HG03565 (cell line): ENCODE measurements around the gene ANXA2.
"Not testable (repeated sequence)": the region's sequence is repeated elsewhere in the genome, so short reads cannot be mapped to it uniquely, and the experiment has no call there.

Source experiments
- ATAC-seq: cut with Tn5 transposase; IDR thresholded peaks from one replicate; pipeline ENCODE4 v1.9.1; 2021; ENCODE audit warnings: mild to moderate bottlenecking, moderate library complexity; ENCODE audit not compliant: unreplicated experiment

The ANXA2 gene

GRCh38 chr15:60411774-60412425 is 14.1 kb upstream of the ANXA2 start:
- no peak for ATAC-seq

- ATAC-seq: not testable (repeated sequence)
Measured at GRCh38 chr15:60410350-60410749, 12.6 kb upstream of the ANXA2 start.

DNA sequence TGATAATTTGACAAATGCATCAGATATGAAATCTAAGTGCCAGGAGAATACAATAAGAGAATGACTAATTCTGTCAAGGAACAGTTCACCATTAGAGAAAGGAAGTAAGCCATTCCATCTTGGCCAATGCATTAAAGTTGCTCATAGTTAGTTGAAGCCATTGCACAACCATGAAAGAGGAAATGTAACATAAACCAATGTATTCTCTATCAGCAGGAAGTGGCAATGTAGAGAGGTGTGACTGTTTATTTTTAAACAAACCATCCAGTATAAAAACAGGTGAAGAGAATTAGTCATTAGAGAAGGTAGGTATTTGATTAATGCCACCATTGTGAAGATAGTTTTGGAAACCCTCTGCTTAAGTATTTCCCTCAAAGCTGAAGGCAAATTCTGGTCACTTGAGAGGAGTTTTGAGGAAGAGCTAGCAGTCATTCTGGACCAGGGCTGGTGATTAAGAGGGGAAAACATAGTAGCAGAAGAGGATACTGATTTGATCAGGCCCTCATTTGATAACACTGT is 10.7 kb upstream of the ANXA2 start:
- ATAC-seq: no peak

DNA sequence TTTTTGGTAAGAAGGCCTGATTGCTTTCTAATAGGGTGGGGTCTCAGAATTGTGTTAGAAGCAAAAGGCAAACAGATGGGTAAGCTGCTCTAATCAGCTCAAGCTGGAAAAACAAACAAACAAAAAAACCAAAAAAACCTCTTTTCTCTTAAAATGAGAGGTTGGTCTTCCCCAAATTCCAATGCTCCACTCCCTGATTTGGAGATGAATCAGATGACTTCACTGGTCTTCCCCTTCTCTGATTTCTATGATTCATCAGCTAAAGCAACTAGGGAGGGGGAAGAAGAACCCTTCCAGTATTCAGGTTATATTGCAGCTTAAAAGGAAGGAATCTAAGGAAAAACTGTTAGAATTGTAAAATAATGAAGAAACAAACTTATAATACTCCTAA is 9.6 kb upstream of the ANXA2 start:
- ATAC-seq: no peak

DNA sequence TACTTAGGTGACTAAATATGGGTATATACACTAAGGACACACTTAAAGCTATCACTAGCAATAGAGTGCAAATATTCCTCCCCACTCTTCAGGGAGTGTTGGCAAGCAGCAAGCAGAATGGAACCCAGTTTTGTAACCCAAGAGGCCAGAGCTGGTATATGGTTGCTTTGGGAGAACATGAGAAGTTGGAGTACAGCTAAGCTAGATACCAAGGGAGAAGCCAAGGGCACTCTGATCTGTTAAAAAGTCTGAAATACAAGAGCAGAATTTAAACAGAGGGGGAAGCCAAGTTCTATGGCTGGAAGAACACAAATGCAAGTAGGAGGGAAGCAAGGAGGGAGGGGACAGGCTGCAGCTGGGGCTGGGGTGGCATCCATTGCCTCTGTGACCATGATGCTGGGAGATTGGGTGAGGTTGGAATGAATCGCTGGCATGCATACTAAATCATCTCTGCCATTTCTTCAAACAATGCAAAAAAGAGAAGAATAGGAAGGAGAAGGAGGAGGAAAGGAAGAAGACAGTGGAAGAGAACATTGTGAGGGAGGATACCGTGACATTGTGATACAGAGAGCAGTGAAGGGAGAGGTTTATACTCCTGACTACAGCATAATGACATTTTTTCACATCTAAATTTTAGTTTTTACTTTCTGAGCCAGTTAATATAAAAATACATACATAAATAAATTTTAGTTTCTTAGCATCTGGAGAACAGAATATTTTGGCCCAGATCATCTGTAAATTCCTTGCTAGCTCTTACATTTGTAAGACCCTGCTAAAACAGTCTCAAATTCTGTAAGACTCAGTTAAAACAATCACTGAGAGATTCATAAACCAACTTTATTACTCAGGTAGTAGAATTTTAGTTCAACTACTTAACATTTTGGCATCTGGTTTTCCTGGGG is 9.0 kb upstream of the ANXA2 start:
- no peak for ATAC-seq

DNA sequence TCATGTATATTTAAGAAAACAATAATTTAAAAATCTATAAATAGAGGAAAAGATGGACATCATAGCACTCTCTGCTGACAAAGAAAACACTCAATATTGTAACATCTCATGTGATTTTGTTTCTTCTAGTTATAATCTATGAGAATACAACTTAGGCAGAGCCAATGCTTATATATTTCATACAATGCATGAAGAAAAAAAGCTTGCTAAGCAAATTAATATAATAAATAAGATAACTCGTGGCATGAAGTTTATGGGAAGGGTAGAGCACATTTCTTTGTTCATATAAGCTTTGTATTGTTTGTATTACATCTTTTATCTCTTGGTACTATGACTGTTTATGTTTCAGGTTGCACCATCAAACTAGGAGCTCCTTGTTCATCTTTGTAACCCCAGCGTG is 7.6 kb upstream of the ANXA2 start:
- ATAC-seq: no peak

- ATAC-seq: not testable (repeated sequence)
Measured at GRCh38 chr15:60404351-60404750, 6.6 kb upstream of the ANXA2 start.

DNA sequence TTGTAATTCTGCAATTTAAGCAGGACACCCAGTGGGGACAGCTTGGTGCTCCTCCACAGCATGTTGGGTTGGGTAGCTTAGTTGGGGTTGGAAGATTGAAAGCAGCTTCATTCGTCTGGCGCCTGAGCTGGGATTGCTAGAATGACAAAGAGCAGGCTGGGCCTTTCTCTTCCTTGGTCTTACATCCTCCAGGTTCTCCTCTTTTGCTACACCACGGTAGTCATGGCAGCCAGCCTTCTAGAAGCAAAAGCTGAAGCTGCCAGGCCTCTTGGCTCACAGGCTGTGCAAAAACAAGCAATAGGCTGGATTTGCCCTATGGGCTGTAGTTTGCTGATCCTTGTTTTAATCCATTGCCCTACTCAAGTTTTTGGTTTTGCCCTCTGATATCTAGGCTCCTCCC is 3.2 kb upstream of the ANXA2 start:
- no peak for ATAC-seq

GRCh38 chr15:60399931-60400330 is 2.1 kb upstream of the ANXA2 start:
- ATAC-seq: no peak

- ATAC-seq: no peak
Measured at GRCh38 chr15:60399246-60399915, 1.6 kb upstream of the ANXA2 start.

DNA sequence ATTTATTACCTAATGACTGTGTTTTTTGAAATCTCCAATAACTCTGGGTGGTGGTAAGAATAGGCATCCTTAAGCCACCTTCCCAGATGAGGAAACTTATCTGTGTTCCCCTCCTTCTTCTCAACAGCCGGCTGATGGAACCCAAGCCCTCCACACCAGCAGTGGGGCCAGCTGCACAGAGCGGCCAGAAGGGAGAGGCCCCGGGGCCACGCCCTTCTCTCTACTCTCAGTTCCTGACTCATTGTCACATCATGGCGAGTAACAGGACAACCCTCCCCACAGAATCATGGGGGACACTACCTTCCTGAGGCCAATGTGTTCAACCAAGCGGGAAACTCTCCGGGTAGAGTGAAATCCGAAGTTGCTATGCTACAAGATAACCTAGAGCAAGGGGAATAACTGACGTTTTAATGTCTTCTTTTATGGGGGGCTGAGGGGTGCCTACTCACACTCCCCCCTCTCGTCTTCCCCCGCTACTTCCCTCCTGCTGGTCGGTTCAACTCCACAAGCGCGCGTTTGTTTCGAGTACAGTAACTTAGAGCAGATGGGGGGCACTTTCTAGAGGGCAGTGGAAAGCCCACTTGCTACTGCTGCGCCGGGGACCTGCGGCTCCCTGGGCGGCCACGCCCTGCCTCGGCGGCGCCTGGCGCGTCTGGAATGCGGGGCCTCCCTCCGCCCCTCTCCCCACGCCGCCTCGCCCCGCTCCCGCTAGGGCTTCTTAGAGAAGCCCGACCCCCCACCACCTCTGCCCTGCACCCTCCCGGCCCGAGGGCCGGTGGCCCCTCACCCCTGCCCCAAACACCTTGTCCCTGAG is 621 bp downstream of the ANXA2 start:
- ATAC-seq: peak; percentile 55

DNA sequence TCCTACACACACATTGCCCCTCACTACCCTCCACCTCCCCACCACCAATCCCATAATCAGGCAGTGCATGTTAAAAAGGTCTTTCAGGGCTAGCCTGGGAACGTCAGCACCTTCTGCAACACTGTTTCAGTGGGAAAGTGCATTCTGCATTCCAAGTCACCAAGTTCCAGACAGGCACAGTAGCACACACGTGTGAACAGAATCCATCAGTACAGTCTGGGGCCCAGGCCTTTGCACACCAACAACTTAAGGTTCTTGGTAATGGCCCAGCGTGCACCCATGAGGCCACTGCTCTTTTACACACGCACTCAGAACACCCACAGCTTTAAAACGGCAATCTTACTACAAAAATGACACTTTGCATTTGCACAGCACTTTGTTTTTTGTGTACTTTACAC is 1.2 kb downstream of the ANXA2 start:
- ATAC-seq: no peak

DNA sequence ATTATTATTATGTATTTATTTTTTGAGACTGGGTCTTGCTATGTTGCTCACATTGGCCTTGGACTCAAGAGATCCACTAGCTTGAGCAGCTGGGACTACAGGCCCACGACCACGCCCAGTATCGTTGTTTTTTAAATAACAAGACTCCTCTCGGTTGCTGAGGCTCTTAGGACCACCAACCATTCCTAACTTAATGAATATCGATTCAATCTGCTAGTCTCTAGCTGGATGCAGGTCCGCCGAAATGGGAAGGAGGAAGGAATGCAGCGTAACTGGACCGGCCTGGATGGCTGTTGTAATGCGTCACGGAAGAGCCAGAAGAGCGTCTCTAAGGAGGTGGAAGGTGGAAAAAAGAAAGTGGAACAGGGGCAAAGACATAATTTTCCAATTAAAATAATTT is 1.7 kb downstream of the ANXA2 start:
- ATAC-seq: no peak

GRCh38 chr15:60395276-60396011 is 2.3 kb downstream of the ANXA2 start:
- no peak for ATAC-seq

DNA sequence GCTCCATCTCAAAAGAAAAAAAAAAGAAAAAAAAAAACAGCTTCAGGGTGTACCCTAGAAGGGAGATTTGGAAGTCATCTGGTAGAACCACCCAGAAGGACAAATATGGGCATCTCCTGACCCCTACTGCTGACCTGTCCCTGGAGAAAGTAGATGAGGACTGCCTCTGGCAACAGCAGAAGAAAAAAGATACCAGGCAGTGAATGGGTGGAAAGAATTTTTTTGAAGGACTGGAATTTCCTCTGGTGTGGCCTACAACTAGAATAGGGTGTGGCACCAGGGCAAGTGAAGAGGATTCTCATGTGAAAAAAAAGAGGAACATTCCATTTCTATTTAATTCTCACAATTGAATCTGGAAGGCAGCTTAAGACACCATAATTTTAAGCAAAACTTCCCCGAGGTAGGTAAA is 3.1 kb downstream of the ANXA2 start:
- ATAC-seq: no peak

- no peak for ATAC-seq
Measured at GRCh38 chr15:60392986-60393790, 4.6 kb downstream of the ANXA2 start.

DNA sequence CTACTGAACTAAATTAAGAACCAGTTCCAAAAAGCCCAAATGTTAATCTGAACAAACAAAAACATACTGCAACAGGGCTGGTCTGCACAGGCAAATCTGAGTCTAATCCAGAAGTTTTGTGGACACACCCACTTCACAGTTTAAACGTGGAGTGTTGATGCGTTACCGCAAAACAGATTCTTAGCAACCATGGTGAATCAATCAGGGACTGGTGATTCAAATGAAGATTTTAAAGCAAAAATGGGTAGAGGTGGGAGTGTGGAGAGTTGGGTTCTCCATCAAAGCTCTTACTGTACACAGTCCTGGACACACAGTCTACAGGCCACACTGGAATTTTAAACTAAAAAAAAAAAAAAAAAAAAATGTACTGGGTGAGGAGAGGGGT is 5.2 kb downstream of the ANXA2 start:
- ATAC-seq: no peak

- ATAC-seq: no peak
Measured at GRCh38 chr15:60391722-60392315, 6.0 kb downstream of the ANXA2 start.
